GM18867 (cell line): ENCODE results near the gene PMFBP1.
A peak's percentile ranks its signal among the peaks of the same experiment; 100 is the strongest.
"Not testable (repeated sequence)": the region's sequence is repeated elsewhere in the genome, so short reads cannot be mapped to it uniquely, and the experiment has no call there.

Source experiments
- ATAC-seq: cut with Tn5 transposase; IDR thresholded peaks from one replicate; pipeline ENCODE4 v1.9.1; 2021; ENCODE audit warnings: mild to moderate bottlenecking, moderate library complexity; ENCODE audit not compliant: unreplicated experiment

PMFBP1 gene

GRCh38 chr16:72109300-72109699 is 62.7 kb downstream of the PMFBP1 start:
- ATAC-seq = no peak

- ATAC-seq = no peak
Measured at GRCh38 chr16:72108353-72109102, 63.4 kb downstream of the PMFBP1 start.

GRCh38 chr16:72107371-72107770 is 64.6 kb downstream of the PMFBP1 start:
- ATAC-seq = no peak

- ATAC-seq = no peak
Measured at GRCh38 chr16:72105978-72106377, 66.0 kb downstream of the PMFBP1 start.

- no peak for ATAC-seq
Measured at GRCh38 chr16:72104905-72105304, 67.0 kb downstream of the PMFBP1 start.

GRCh38 chr16:72101195-72101594 is 70.8 kb downstream of the PMFBP1 start:
- no peak for ATAC-seq

- peak; percentile 87 for ATAC-seq
Measured at GRCh38 chr16:72099377-72099818, 72.6 kb downstream of the PMFBP1 start.

GRCh38 chr16:72098936-72099335 is 73.0 kb downstream of the PMFBP1 start:
- peak; percentile 2 for ATAC-seq

GRCh38 chr16:72094266-72094610 is 77.7 kb downstream of the PMFBP1 start:
- ATAC-seq = no peak

- ATAC-seq = peak; percentile 97
Measured at GRCh38 chr16:72093448-72094265, 78.3 kb downstream of the PMFBP1 start, which contains the start of the genes DHX38 and TXNL4B. Gene DHX38 (plus strand): TSS chr16:72093847. CDS start chr16:72096158, 2,311 bp downstream. Gene TXNL4B (minus strand): TSS chr16:72093620. CDS start chr16:72090749, 2,871 bp downstream.

GRCh38 chr16:72092832-72093447 is 79.0 kb downstream of the PMFBP1 start:
- ATAC-seq = no peak

GRCh38 chr16:72091217-72091616 is 80.7 kb downstream of the PMFBP1 start:
- no peak for ATAC-seq

- ATAC-seq = no peak
Measured at GRCh38 chr16:72085002-72085401, 87.0 kb downstream of the PMFBP1 start.

GRCh38 chr16:72084445-72084844 is 87.5 kb downstream of the PMFBP1 start:
- no peak for ATAC-seq

GRCh38 chr16:72083778-72084404 is 88.1 kb downstream of the PMFBP1 start:
- ATAC-seq = no peak

GRCh38 chr16:72076991-72077706 is 94.8 kb downstream of the PMFBP1 start:
- not testable (repeated sequence) for ATAC-seq

- not testable (repeated sequence) for ATAC-seq
Measured at GRCh38 chr16:72075067-72075466, 96.9 kb downstream of the PMFBP1 start.

- ATAC-seq = no peak
Measured at GRCh38 chr16:72073560-72074230, 98.3 kb downstream of the PMFBP1 start.

GRCh38 chr16:72072514-72073342 is 99.2 kb downstream of the PMFBP1 start:
- ATAC-seq = no peak
